GM04503 (cell line): ENCODE measurements around the gene LONRF3.

Source experiments
- DNase-seq: peaks from one replicate; pipeline ENCODE4 v3.0.0-alpha.2; 2012; ENCODE audit warnings: low read depth

The LONRF3 gene

GRCh38 chrX:118974088-118974907 is at the start of gene LONRF3:
Gene LONRF3, plus strand, starts transcription at chrX:118974618. Its CDS starts 163 bp downstream, at chrX:118974781.
- DNase-seq: no peak

GRCh38 chrX:118928151-118928550 is 46.3 kb upstream of the LONRF3 start:
- no peak for DNase-seq

- DNase-seq: no peak
Observed at GRCh38 chrX:118935352-118935751, 39.1 kb upstream of the LONRF3 start.

- DNase-seq: no peak
Observed at GRCh38 chrX:118941147-118941546, 33.3 kb upstream of the LONRF3 start.

- DNase-seq: no peak
Observed at GRCh38 chrX:118943102-118943501, 31.3 kb upstream of the LONRF3 start.

GRCh38 chrX:118945921-118946320 is 28.5 kb upstream of the LONRF3 start:
- no peak for DNase-seq

GRCh38 chrX:118948270-118948669 is 26.1 kb upstream of the LONRF3 start:
- DNase-seq: no peak

- no peak for DNase-seq
Observed at GRCh38 chrX:118961866-118962560, 12.4 kb upstream of the LONRF3 start.

GRCh38 chrX:118963159-118963558 is 11.3 kb upstream of the LONRF3 start:
- no peak for DNase-seq

GRCh38 chrX:118964252-118964651 is 10.2 kb upstream of the LONRF3 start:
- DNase-seq: no peak

GRCh38 chrX:118965395-118965794 is 9.0 kb upstream of the LONRF3 start:
- no peak for DNase-seq

GRCh38 chrX:118968031-118968430 is 6.4 kb upstream of the LONRF3 start:
- no peak for DNase-seq

- no peak for DNase-seq
Observed at GRCh38 chrX:118971552-118971951, 2.9 kb upstream of the LONRF3 start.

- no peak for DNase-seq
Observed at GRCh38 chrX:118973389-118974087, 880 bp upstream of the LONRF3 start.

GRCh38 chrX:118974908-118975671 is 672 bp downstream of the LONRF3 start:
- DNase-seq: no peak

- DNase-seq: no peak
Observed at GRCh38 chrX:118975831-118976598, 1.6 kb downstream of the LONRF3 start.

GRCh38 chrX:118976599-118977340 is 2.4 kb downstream of the LONRF3 start:
- no peak for DNase-seq

- DNase-seq: no peak
Observed at GRCh38 chrX:118977424-118977823, 3.0 kb downstream of the LONRF3 start.

GRCh38 chrX:118978451-118978850 is 4.0 kb downstream of the LONRF3 start:
- no peak for DNase-seq

GRCh38 chrX:118980761-118981160 is 6.3 kb downstream of the LONRF3 start:
- no peak for DNase-seq

- DNase-seq: no peak
Observed at GRCh38 chrX:118983513-118983912, 9.1 kb downstream of the LONRF3 start.
